D341Med (cell line): Measurements from ENCODE around the gene RBM7.
A peak's percentile ranks its signal among the peaks of the same experiment; 100 is the strongest.

ENCODE experiments used
- DNase-seq: peaks from one replicate; pipeline ENCODE4 v3.0.0; 2012; ENCODE audit warnings: low spot score

Gene RBM7

DNA sequence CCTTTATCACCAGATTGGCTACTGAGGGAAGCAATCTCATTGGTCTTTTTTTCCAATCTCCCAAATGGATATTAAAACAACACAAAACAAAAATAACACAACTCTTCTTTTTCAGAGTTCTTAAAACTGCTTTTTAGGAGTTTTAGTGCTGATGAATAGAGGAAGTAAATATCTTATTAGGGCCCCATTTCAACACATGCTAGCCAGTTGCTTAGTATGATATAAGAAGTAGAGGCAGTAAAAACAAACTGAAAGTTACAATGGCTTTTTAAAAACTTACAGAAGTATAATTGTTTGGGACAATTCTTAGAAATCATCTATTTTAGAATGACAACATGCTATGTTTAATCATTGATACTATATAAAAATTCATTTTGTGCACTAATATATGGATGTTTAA lies 3.5 kb upstream of the RBM7 start:
- no peak for DNase-seq

- DNase-seq: no peak
These were observed 3.0 kb upstream of the RBM7 start for GRCh38 chr11:114397349-114397982.

DNA sequence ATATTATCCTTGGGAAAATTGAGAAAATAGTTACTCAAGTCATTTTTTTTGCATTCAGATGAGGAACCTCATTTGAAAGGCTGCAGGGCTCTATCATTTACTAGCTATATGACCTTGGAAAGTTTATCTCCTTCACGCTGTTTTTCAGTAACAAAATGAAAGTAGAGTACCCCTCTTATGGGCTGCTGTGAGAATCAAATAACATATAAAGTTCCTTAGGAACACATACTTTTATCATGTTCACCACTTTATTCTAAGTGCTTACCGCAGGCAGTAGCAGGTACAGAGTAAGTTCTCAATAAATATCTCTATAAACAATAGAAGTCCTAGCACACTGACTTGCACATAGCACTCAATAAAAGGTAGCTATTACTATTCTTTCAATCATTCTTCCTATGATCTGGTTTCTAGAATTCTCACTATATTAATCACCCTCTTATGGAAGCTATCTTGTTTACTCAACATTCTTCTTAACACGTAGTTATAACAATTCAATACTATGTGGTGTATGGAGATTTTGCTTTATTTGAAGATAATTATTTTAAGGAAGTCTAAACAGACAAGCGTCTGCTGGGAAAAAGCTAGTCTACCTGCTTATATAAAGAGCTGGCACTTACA lies 2.1 kb upstream of the RBM7 start:
- DNase-seq: no peak

DNA sequence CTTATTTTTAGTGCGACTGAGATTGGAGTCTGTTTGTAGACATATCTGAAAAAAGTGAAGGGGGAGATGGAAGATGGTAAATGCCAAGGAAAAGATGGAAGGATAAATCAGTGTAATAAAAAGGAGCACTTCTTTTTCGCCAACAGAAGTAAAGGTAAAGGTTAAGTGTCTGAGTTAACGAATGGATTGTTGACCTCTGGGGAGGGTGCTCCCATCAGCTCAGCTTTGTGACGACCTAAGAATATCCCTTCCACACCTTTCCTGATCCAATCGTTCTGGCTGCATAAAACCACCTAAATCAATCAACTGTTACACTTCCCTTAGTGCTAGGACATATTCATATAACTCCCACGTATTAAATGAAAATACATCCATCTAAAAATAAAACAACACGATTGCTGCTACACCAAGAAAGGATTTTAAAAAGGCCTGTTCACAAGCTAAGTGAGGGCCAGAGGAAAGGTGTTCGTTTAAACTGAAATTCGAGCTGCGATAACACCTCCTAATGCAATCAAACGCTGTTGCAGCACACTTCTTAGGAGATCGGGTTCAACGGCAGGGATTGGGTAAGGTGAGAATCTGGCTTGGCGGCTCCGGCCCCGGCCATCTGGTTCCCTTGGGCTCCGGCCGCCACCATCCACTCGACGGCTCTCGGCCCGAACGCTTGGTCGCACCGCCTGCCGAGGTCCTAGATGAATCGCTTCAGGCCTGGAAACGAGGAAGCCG lies 813 bp upstream of the RBM7 start:
- peak; percentile 68 for DNase-seq

GRCh38 chr11:114400915-114401223 lies 403 bp downstream of the RBM7 start:
- no peak for DNase-seq

- DNase-seq: no peak
These were observed 845 bp downstream of the RBM7 start for GRCh38 chr11:114401311-114401710.

DNA sequence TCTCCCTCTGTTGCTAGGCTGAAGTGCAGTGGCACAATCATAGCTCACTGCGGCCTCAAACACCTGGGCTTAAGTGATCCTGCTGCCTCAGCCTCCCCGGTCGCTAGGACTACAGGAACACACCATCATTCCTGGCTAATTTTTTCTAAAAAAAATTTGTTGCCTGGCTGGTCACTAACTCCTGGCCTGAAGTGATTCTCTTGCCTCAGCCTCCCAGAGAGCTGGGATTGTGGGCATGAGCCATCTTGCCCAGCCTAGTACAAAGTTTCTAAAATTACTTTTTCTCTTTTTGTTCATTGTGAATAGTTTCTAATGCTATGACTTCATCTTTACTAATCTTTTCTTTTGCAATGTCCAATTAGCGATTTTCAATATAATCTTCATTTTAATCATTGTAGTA lies 12.5 kb downstream of the RBM7 start:
- DNase-seq: no peak

DNA sequence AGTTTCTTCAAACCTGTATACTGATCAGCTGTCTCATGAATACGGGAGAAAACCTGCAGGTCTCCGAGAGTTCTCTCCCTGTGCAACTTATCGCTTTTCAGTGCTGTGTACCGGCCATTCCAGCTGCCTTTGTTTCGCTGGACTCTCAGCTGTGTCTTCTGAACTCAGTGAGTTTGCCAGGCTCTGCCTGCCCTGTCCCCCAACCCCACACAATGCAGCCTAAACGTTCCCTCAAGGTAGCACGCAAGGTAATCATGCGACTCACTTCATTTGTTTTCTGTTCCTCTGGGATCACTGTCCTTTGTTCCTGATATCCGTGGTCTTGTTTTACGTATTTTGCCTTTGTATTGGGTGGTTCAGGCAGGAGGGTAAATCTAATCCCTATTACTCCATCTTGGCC lies 13.5 kb downstream of the RBM7 start:
- DNase-seq: no peak

GRCh38 chr11:114416441-114416961 lies 16.0 kb downstream of the RBM7 start:
- DNase-seq: no peak

GRCh38 chr11:114426280-114426679 lies 25.8 kb downstream of the RBM7 start:
- DNase-seq: no peak

- no peak for DNase-seq
These were observed 29.8 kb downstream of the RBM7 start for GRCh38 chr11:114430290-114430689.

DNA sequence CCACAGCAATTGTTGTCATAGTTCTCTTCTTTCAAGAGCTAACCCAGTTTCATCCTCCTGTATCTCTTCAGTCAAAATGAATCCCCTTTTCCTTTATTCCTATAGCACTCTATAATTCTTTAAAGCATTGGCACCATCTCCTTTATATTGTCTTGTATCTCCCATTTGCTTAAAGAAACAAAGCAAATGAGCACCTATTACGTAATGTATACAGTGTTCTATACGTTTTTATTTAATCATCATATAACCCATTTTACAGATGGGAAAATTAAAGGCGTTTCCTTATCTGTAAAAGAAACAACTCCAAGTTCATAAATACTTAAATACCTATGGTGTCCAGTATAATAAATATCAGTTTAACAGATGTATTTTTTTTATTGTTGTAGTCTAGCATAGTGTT lies 32.4 kb downstream of the RBM7 start:
- no peak for DNase-seq

GRCh38 chr11:114433376-114433775 lies 32.9 kb downstream of the RBM7 start:
- DNase-seq: no peak

DNA sequence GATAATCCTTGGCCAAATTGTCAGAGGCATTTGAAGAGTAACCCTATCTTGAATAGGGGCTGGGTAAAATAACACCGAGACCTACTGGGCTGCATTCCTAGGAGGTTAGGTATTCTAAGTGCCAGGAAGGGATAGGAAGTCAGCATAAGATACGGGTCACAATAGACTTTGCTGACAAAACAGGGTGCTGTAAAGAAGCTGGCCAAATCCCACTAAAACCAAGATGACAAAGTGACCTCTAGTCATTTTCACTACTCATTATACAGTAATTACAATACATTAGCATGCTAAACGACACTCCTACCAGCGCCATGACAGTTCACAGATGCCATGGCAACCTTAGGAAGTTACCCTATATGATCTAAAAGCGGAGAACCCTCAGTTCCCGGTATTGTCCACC lies 37.8 kb downstream of the RBM7 start:
- no peak for DNase-seq

GRCh38 chr11:114439229-114440120 lies 39.0 kb downstream of the RBM7 start, which contains the start of gene REXO2:
Gene REXO2, plus strand, starts transcription at chr11:114439467. Its CDS starts 62 bp downstream, at chr11:114439529.
- peak; percentile 97 for DNase-seq

GRCh38 chr11:114440121-114440860 lies 39.8 kb downstream of the RBM7 start:
- DNase-seq: no peak

DNA sequence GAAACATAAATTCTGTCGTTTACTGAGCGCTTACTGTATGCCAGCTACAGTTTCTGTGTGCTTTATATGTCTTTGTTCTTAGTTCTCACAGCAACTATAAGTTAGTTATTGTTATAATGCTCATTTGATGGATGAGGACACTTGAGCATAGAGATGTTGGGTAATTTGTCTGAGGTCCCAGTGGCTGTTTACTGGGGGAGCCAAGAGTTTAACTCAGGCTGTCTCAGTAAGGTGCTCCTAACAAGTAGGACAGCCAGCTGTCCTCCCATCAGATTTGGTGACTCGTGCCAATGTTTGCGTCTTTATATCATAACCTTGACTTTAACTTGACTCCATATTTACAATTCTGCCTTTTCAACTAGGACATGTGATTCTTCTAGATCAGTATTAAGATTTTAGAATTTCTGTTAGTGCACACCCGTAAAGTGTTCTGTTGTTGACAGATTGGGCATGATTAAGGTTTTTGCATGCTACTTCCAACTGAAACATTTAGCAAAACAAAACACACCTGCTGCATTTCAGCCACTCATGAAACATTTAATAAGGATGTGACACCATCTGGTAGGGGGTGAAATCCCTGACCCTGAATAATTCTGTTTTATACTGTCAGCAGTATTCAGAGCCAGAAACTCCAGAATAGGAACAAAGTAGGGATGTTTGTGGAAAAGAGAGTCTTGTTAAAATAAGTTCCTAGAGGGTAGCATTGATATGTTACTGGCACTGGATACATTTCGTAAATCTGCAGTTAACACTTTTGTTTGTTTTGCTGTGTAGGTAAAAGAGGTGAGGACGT lies 40.7 kb downstream of the RBM7 start:
- DNase-seq: no peak

- DNase-seq: no peak
These were observed 41.5 kb downstream of the RBM7 start for GRCh38 chr11:114441921-114442320.

DNA sequence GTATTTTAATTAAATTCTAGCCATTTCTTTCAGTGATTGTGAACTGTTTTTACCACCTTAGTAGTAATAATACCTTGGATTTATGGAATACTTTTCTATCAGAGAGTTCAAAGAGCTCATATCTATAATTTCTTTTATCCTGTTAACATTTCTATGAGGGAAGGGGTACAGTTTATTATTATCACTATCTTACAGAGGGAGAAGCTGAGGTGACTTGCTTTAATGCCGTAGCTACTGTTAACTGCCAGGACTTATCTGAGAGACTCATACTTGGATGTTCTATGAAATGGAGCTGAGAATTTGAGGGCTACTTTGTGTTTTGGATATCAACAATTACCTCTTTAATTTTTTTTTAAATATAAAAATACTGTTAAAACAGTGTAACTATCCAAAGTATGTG lies 42.1 kb downstream of the RBM7 start:
- no peak for DNase-seq

DNA sequence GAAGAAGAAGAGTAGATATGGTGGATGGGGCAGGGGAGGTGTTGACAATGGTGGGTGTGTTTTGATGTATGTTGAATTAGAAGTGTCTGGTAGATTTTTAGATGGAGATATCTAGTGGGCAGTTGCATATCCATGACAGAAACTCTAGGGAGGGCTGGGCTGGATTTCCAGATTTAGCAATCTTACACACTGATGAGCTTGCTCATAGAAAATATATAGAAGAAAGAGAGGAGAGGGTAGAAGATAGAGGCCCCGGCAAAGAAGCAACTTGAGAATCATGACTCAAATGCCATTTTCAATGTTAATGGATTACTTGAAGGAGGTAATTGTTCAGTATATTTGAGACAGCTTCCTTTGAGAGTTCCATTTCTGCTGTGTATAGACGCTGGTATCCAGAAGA lies 47.0 kb downstream of the RBM7 start:
- DNase-seq: no peak

DNA sequence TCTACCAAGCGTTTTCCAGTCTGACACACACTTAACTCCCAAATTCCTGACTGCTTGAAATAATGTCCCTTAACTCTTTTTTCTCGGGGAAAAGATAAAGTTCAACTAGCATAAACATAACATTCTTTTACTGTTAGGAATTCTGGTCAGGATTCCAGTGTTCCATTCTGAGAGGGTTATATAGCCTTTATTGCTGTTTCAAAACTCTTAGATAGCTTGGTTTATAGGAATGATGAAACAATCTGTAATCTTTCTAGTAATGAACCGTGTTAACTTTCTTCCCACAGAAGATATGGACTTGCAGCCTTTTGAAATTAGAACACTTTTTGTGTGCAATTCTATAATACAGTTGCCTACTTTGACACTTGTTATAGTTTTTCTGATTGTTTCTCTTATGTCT lies 47.4 kb downstream of the RBM7 start:
- no peak for DNase-seq
